Skin epidermis (tissue), 12 donors: ENCODE results near the gene SLC39A11.
A peak's percentile ranks its signal among the peaks of the same experiment; 100 is the strongest.
"Not testable (repeated sequence)": the region's sequence is repeated elsewhere in the genome, so short reads cannot be mapped to it uniquely, and the experiment has no call there.

ENCODE experiments used
- H3K27ac ChIP-seq, 21 experiments: fragments of 200-600 bp; sonication (generic) in 11 of 21; one replicate each; pipeline ENCODE4 v1.5.0; 2020; ENCODE audit warnings: mild to moderate bottlenecking in 3 of 21, inconsistent platforms in 2 of 21, moderate library complexity in 2 of 21
- H3K4me3 ChIP-seq, 7 experiments: fragments of 200-600 bp; sonication (generic) in 2 of 7; one replicate each; pipeline ENCODE4 v1.5.0; 2020; ENCODE audit warnings: inconsistent platforms in 2 of 7, mild to moderate bottlenecking in 2 of 7, moderate library complexity in 1 of 7

The SLC39A11 gene

DNA sequence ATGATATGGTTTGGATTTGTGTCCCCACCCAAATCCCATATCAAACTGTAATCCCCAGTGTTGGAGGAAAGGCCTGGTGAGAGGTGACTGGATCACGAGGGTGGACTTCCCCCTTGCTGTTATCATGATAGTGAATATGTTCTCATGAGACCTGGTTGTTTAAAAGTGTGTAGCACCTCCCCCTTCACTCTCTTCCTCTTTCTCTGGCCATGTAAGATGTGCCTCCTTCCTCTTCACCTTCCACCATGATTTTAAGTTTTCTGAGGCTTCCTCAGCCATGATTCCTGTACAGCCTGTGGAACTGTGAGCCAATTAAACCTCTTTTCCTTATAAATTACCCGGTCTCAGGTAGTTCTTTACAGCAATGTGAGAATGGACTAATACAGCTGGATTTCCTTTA lies 266.4 kb downstream of the SLC39A11 start:
- H3K27ac ChIP-seq = not testable (repeated sequence)

DNA sequence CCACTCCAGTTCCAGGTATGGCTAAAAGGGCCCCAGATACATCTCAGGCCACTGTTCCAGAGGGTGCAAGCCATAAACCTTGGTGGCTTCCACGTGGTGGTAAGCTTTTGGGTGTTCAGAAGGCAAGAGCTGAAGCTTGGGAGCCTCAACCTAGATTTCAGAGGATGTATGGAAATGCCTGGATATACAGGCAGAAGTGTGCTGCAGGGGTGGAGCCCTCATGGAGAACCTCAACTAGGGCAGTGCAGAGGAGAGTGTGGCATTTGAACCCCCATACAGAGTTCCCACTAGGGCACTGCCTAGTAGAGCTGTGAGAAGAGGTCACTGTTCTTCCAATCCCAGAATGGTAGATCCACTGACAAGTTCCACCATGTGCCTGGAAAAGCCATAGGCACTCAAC lies 267.3 kb downstream of the SLC39A11 start:
- Histone ChIP-seq H3K4me3 (no peak overlapping the region), H3K27ac (no peak overlapping the region)

More for the DNA sequence above, 266.4 kb downstream of the SLC39A11 start:
- H3K4me3 ChIP-seq = not testable (repeated sequence)

DNA sequence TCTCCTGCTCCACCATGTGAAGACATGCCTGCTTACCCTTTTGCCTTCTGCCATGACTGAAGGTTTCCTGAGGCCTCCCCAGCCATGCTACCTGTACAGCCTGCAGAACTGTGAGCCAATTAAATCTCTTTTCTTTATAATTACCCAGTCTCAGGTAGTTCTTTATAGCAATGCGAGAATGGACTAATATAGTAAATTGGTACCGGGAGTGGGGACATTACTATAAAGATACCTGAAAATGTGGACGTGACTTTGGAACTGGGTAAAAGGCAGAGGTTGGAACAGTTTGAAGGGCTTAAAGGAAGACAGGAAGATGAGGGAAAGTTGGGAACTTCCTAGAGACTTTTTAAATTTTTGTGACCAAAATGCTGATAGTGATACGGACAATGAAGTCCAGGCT lies 268.2 kb downstream of the SLC39A11 start:
- not testable (repeated sequence) for H3K4me3 ChIP-seq, H3K27ac ChIP-seq

DNA sequence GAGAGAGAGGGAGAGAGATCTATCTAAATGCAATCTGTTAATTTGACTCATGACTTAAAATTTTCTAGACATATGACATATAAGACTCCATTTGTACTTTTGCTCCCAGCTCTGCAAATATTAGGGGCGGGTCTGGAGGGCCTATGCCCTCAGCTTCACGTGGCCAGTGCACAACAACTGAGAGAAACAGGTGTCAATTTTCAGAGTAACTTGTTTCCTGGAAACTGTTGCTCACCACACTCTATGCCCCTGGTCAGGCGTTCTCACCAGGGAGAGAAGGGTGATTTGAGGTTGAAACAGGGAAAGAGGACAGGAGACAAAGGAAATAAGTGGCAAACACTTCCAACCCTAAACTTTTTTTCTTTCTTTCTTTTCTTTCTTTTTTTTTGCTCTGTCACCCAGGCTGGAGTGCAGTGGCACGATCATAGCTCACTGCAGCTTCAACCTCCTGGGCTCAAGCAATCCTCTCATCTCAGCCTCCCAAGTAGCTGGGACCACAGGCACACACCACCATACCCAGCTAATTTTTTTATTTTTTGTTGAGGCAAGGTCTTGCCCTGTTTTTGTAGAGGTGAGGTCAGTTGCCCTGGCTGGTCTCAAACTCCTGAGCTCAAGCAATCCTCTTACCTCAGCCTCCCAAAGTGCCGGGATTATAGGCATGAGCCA lies 270.0 kb downstream of the SLC39A11 start:
- H3K4me3 ChIP-seq = no peak overlapping the region
- H3K27ac ChIP-seq = no peak overlapping the region

DNA sequence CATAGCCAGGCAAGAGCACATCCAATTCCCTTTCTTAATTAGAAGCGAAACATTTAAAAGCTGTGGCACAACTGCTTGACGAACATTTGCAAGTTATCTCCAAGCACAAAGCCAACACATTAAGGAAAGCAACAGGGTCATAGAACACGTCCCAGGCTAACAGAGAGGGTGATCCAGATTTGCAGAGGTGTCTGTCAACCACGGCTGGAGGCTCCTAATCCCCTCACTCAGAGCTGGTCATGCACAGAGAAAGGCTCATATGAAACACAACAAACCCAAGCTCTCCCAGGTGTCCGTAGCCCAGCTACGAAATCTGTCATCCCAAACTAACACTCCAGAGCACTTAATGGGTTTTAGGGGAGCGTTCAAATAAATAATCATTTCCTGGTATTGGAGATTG lies 276.1 kb downstream of the SLC39A11 start:
- Histone ChIP-seq H3K4me3 (no peak overlapping the region), H3K27ac (no peak overlapping the region)

DNA sequence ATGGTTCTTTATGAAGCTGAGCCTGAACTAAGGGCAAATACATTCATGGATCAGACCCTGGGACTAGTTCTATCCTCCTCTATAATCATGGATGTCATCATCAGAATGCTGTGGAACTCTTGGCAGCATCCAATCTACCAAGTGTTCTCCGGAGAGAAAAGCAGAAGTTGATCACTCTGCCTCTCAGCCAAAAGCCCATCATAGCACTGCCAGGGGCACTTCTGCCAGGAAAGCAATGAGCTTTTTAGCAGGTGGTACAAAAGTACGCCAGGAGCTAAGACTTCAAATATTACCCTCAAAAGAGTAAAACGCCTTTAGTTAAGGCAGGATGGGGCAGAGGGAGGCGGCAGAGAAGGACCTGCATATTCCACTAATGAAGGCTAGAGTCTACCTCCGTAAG lies 279.0 kb downstream of the SLC39A11 start:
- H3K4me3 ChIP-seq = no peak overlapping the region
- H3K27ac ChIP-seq = peak overlapping the region in 1 of 21 experiments; percentile 5

DNA sequence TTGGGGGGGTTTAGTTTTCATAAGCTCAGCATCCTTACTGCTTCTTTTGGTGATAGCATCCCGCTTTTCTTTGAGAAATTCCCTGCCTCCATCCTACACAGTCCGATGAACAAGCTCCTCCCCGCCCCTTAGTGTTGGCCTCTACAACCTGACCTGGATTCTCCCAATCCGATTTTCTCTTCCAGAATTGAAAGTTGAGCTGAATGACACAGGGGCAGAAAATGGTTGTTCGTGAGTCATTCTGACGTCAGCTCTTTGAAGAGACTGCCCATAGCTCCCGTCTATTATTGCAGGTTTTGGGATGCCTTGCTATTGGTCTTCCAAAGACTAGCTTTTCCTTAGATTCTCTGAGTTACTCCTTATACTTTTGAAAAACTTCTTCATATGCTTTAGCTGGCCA lies 279.7 kb downstream of the SLC39A11 start:
- H3K27ac ChIP-seq = peak overlapping the region in 1 of 21 experiments; percentile 38
- H3K4me3 ChIP-seq = no peak overlapping the region

DNA sequence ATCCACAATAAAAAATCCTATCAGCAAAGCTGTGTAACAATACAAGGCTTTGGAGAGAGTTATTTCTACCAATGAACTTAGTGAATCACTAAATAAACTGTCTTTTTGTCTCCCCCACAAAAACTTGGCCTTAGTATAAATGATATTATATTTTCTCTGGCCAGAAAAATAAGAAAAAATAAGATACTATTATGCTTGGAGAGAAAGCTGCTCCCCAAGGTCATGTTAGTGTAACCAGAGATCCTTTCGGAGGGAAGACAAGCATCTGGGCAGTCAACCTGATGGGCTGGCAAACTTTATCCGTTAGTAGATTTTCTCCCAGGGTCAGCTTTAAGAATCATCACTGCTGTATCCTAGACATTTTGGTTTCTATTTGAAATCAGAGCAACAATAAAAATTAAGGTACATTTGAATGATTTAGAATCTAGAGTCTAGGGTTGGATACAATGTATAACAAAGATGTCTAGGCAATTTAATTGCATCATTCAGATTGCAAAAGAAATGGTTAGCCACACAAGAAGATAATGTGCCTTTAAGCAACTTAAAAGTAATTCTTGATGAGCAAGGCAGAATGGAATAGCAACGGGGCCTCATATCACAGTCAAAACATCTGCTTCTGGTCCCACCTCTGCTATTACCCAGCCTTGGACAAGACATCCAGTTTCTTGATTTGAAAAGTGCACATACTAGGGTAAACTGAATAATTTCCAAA lies 280.4 kb downstream of the SLC39A11 start:
- H3K4me3 ChIP-seq = no peak overlapping the region
- H3K27ac ChIP-seq = no peak overlapping the region

DNA sequence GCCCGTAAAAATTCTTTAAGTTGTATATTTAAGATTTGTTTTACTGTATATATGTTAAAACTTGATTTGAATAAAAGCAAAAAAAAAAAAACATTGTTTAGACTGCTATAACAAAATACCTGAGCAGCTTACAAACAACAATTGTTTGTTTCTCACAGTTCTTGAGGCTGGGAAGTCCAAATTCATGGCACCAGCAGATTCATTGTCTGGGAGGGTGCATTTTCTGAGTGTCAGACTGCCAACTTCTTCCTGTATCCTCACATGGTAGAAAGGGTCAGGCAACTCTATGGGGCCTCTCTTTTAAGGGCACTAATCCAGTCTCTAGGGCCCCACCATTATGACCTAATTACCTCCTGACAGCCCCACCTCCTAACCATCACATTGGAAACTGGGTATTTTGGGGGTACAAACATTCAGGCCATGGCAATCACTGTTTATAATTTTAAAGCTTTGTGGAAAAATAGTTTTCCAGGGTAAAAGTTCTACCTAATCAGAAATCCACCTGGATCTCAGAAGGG lies 281.4 kb downstream of the SLC39A11 start:
- no peak overlapping the region for H3K27ac ChIP-seq

DNA sequence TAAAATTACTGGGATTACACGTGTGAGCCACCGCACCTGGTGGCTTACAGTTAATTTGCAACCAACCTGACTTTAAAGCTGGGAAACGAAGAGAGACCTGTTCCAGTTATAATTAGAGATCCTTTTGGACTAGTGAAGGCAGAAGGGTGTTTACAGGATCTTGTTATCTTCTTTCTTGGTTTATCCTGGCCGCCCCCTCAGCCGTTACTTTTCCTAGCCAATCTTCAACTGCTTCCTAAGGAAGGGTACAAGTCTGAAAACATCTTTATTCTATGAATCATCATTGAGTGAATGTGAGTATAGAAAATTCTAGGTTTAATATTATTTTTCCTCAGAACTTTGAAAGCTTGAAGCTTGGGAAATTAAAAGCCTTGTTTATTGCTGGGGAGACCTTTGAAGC lies 286.5 kb downstream of the SLC39A11 start:
- no peak overlapping the region for H3K4me3 ChIP-seq

More for the DNA sequence above, 281.4 kb downstream of the SLC39A11 start:
- H3K4me3 ChIP-seq = no peak overlapping the region

DNA sequence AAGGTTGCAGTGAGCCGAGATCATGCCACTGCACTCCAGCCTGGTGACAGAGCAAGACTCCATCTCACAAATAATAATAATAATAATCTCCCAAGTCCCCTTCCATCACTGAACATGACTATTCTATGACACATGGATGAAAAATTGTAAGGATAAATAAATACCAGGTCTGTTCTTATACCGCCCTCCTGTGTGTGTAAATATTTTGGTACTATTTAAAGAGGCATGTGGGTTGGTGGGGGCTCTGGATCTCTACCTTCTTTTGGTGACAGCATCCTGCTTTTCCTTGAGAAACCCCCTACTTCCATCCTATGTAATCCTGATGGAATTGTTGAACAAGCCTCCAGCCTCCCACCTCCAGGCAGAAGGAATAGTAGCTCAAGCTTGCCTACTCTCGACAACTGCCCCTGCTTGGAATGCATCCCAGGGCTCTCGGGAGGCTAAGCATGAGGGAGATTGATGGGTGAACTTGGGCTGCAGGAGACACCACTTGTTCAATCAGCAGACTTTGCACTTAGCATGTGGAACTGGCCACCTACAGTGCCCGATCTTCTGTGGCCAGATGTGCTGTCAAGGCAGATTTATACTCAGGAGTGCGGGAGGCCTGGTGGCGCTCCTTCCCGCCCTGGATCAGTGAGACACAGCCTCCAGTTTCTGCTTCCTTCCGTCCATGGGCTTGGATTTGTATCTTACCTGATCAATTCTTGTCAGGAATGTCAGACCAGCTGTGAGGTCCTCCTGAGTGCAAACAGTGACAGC lies 287.4 kb downstream of the SLC39A11 start:
- no peak overlapping the region for H3K27ac ChIP-seq
- no peak overlapping the region for H3K4me3 ChIP-seq

More for the DNA sequence above, 286.5 kb downstream of the SLC39A11 start:
- no peak overlapping the region for H3K27ac ChIP-seq

DNA sequence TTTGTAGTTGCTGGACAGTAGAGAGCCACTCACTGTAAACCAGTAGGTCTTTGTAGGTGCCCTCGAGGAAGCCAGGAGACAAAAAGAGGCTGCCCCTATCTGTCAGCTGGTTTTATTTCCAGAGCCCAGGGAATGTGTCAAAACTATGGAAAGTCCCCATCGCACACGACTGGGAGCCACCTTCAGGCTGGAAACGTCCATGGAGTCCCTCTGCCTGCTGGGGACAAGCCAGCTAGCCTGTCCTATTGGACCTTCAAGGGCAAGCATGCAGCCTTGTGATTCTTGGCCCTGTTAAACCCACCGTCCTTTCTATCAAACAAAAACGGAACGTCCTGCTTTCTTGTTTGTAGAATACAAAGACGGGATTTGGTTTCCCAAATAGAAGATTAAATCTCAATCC lies 289.8 kb downstream of the SLC39A11 start:
- H3K4me3 ChIP-seq = no peak overlapping the region
- no peak overlapping the region for H3K27ac ChIP-seq

DNA sequence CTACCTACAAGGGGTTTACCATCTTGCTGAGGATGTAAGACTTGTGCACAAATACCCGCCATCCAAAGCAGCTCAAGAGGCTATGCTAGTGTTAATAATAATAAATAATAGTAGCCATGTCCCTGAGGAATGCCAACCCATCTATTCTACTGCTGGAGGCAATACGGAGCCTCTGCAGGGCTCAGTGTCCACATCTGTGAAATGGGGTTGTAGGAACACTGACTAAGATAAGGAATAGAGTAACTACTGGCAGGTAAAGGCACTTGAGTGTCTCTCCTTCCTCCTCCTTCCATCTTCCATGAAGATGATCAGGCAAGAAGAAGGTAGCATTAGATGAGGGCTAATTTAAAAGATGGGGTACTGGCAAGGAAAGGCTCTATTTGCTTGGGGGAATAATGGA lies 295.3 kb downstream of the SLC39A11 start:
- Histone ChIP-seq H3K27ac (no peak overlapping the region), H3K4me3 (no peak overlapping the region)

DNA sequence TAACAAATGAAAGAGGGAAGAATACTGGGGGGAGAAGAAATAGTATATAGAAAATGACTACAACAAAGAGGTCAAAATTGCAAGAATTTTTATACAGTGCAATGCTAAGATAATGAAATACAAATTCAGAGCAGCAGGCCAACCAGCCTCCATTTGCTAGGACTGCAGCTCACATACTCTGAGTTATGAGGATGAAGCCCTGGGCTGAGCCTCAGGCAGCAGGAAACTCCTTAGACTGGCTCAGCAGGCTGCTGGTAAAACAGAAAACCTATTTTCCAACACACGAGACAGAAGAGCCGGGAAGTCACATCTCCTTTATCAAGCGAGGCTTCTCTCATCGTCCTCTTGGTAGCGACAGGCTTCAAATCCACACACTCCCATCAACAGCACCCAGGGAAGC lies 296.5 kb downstream of the SLC39A11 start:
- Histone ChIP-seq H3K27ac (peak overlapping the region in 1 of 21 experiments; percentile 42), H3K4me3 (no peak overlapping the region)

DNA sequence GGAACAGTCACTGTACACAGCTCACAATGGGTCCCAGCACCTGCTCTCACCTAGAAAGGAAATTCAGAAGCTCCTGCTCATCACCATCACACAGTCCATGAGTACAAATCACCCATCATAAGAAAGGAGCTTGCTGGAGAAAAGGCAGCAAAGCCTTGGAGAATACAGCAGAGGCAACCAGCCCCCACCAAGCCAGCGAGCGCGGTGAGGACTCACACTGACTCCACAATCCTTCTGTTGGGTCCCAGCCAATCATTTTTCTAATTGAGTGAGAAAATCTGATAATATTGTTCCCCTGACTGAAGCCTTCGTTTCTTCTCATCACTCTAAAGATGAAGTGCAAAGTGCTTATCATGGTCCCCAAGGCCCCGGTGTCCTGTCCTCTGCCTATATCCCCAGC lies 298.3 kb downstream of the SLC39A11 start:
- Histone ChIP-seq H3K27ac (no peak overlapping the region), H3K4me3 (no peak overlapping the region)

DNA sequence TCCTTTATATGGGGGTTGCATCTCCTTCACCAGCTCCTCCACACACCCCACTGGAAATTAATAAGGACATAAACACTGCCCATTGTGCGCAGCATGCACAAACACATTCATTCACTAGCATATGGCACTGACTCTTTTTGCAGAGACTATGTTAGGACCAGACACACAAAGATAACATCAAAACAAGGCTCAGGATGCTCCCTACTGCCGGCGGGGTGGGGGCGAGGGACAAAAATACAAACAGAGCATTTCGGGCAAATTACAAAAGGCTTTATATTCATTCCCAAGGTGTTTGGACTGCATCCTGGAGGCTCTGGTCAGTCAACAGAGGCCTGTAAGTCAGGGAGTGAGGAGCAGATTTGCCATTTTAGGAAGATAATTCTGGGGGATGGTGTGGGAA lies 299.7 kb downstream of the SLC39A11 start:
- H3K4me3 ChIP-seq = no peak overlapping the region
- no peak overlapping the region for H3K27ac ChIP-seq

DNA sequence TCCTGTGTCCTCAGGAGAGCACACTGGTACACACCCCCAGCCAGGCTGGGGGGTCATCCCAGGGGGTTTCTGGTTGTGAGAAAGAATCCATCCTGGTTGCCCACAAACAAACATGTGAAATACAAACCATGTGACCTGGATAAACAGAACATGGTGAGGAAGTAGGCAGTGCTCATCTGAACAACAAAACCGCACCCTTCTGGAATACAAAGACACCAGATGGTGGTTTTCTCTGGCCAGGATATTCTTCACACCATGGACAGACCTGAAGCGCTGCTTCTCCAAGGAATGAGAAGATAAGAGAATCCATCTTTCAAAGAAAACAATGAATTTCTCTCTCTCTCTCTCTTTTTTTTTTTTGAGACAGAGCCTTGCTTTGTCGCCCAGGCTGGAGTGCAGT lies 302.3 kb downstream of the SLC39A11 start:
- Histone ChIP-seq H3K27ac (no peak overlapping the region), H3K4me3 (no peak overlapping the region)

DNA sequence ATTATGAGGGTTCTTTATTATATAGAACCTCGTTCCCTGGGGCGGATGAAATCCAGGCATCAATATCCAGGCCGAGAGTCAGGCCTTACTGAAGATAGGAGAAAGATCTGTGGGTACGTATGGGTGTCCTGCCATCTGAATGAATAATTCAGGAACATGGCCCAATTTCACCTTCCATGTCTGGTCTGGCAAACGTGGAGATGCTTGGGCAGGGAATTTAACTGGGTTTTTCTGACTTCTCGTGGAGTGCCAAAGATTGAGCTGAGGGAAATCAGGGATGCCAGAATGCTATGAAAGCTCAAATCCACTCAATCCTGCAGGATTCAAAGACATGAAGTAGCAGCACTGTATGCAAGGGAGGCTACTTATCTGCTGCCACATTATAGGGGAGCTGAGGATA lies 302.8 kb downstream of the SLC39A11 start:
- no peak overlapping the region for H3K4me3 ChIP-seq
- no peak overlapping the region for H3K27ac ChIP-seq

DNA sequence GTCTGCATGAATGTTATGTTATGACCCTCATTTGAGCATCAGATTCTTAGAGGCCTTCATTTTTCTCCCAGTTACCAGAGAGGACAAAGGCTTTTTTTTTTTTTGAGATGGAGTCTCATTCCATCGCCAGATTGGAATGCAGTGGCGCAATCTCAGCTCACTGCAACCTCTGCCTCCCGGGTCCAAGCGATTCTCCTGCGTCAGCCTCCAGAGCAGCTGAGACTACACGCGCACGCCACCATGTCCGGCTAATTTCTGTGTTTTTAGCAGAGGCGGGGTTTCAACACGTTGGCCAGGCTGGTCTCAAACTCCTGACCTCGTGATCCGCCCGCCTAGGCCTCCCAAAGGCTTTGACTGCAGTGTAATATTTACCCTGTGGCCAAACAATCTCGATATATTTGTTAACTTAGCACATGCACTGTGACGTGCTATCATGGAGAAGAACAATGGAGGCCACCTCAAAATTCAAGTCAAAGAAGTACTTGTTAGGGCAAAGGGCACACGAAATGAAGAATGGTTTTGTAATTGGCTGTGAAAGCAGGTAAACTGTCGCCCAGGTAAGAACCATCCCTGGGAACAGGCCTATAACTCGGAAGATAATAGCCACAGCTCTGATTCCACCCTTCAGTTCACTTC lies 303.4 kb downstream of the SLC39A11 start:
- H3K27ac ChIP-seq = no peak overlapping the region
- no peak overlapping the region for H3K4me3 ChIP-seq

DNA sequence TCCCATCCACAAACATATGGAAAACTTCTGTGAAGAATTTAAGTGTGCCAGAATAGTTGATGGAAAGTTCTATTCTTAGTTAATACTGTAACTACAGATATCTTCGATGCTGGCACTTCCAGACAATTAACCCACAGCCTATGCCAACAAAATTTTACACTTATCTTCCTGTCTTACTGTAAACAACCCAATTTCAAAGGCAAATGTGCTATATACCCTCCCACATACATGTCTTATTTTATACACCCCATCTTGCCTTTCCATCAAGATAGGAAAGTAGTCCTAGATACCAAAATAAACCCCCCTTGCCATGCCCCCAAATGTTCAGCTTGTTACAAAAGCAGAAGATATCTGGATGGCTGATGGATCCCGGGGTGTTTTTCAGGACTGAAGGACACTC lies 306.3 kb downstream of the SLC39A11 start:
- Histone ChIP-seq H3K4me3 (no peak overlapping the region), H3K27ac (no peak overlapping the region)
